Stomach (tissue), 9 donors: Measurements from ENCODE around the gene NAV2. TPM values are rescaled to one million over a fixed set of nuclear protein-coding genes. Genes with fewer than 3 reads are reported as not detected.

Source experiments
- DNase-seq, 2 donors: peaks; one replicate each; pipeline versions ENCODE4 v3.0.0 to v3.0.0-alpha.2; 2013 to 2019
- H3K27ac ChIP-seq, 5 donors: fragments of 200-600 bp in 4 of 5; sonication (generic) in 4 of 5; one replicate each; pipeline ENCODE4 v1.5.1; 2013 to 2019; ENCODE audit warnings: mild to moderate bottlenecking in 1 of 5, moderate library complexity in 1 of 5
- H3K27me3 ChIP-seq, 3 donors: fragments of 200-600 bp; sonication (generic); one replicate each; pipeline ENCODE4 v1.5.1; 2017 to 2019; ENCODE audit warnings: mixed run types in 1 of 3
- H3K36me3 ChIP-seq, 4 donors: fragments of 200-600 bp; sonication (generic); 1 replicate in 3 of 4; 2 replicates in 1 of 4; pipeline ENCODE4 v1.5.1; 2016 to 2019
- H3K4me1 ChIP-seq, 4 donors: fragments of 200-600 bp; sonication (generic); one replicate each; pipeline ENCODE4 v1.5.1; 2016 to 2019
- H3K4me3 ChIP-seq, 4 donors: fragments of 200-600 bp; sonication (generic) in 3 of 4; one replicate each; pipeline ENCODE4 v1.5.1; 2016 to 2019; ENCODE audit warnings: mild to moderate bottlenecking in 1 of 4
- H3K9me3 ChIP-seq, 4 donors: fragments of 200-600 bp; sonication (generic); one replicate each; pipeline ENCODE4 v1.5.1; 2016 to 2019
- CTCF ChIP-seq, 7 experiments: fragments of 450-650 bp in 4 of 7; fragments of 200-600 bp in 3 of 7; sonication (generic) in 3 of 7; IDR thresholded peaks; one replicate each; pipeline ENCODE4 v1.5.1; 2016 to 2019; ENCODE audit warnings: antibody characterized with exemption in 7 of 7, control low read depth in 2 of 7, mild to moderate bottlenecking in 1 of 7
- EP300 ChIP-seq: sonication (generic); formaldehyde crosslinking; IDR thresholded peaks from one replicate; pipeline ENCODE4 v1.6.1; 2017; ENCODE audit warnings: antibody characterized with exemption
- POLR2A ChIP-seq, 4 donors: fragments of 450-650 bp; IDR thresholded peaks; one replicate each; pipeline ENCODE4 v1.6.1; 2016; ENCODE audit warnings: antibody characterized with exemption in 4 of 4, control low read depth in 2 of 4, mild to moderate bottlenecking in 1 of 4, moderate library complexity in 1 of 4
- POLR2AphosphoS5 ChIP-seq, 3 donors: sonication (generic); formaldehyde crosslinking; IDR thresholded peaks; one replicate each; pipeline ENCODE4 v1.6.1; 2016; ENCODE audit warnings: antibody characterized with exemption in 3 of 3
- WGBS, 5 donors: extraction: QIAGEN DNeasy Blood & Tissue Kit in 3 of 5; methylation state at CpG; one replicate each; pipeline versions ENCODE4 v1.1.5 to v1.1.7; 2013 to 2018; 5-methylcytosine and 5-hydroxymethylcytosine counted together
- intact Hi-C: fragments of 100-400 bp; cut with DNase I; formaldehyde crosslinking; loops from one replicate; pipeline ENCODE4 v1.15.1; 2023; ENCODE audit warnings: low total_unique reads
- polyA plus RNA-seq, 3 donors: library from polyadenylated mRNA; stranded (reverse); fragments of 200-250 nt; gene quantifications; one replicate each; pipeline ENCODE4 v1.2.3, GENCODE V29; 2013
- total RNA-seq, 5 donors: library from RNA; depleted of rRNA; stranded (reverse); fragments of >200 nt; gene quantifications; one replicate each; pipeline versions ENCODE4 v1.1.0 to v1.2.3, GENCODE V29; 2014 to 2016
- donor health status: healthy with polysubstance abuse.
- donor health status: Bipolar disorder and iron deficiency.
- donor health status: healthy.

Gene NAV2
- total and polyA plus RNA-seq, 8 donors, result 1.8 to 92.4 (median 7.9) TPM

GRCh38 chr11:19775622-19776021 is 63.0 kb downstream of the NAV2 start:
- Histone ChIP-seq H3K9me3 (no peaks in the 10 kb centered on the region), H3K27me3 (peaks cover 0 to 21% (median 9%) of the 10 kb centered on the region in 3 donors), H3K36me3 (no peaks in the 10 kb centered on the region), H3K4me3 (no peak overlapping the region), H3K27ac (peak overlapping the region in 1 of 5 donors; percentile 73), H3K4me1 (peaks cover 6 to 37% (median 20%) of the 10 kb centered on the region in 4 donors)
- no peak for TF ChIP-seq POLR2A (IDR thresholded peaks at IDR 0.05)
- TF ChIP-seq EP300, result no peak
- TF ChIP-seq CTCF (IDR thresholded peaks at IDR 0.05), result no peak
- TF ChIP-seq POLR2AphosphoS5 (IDR thresholded peaks at IDR 0.05), result no peak
- 80 to 96% (median 85%) methylated on average over 4 of the region's 4 CpGs for WGBS, 5 donors
- DNase-seq, result no peak
- intact Hi-C loops, result no loop called here

GRCh38 chr11:19777039-19777376 is 64.4 kb downstream of the NAV2 start:
- 0 to 3% (median 1%) methylated on average over 18 to 48 of the region's 48 CpGs for WGBS, 5 donors
- Histone ChIP-seq H3K4me1 (peaks cover 6 to 37% (median 20%) of the 10 kb centered on the region in 4 donors), H3K27ac (peak overlapping the region; percentile 66 to 83 (median 79)), H3K36me3 (no peaks in the 10 kb centered on the region), H3K4me3 (peak overlapping the region; percentile 50 to 61 (median 56)), H3K27me3 (peaks cover 0 to 21% (median 9%) of the 10 kb centered on the region in 3 donors), H3K9me3 (no peaks in the 10 kb centered on the region)
- TF ChIP-seq POLR2AphosphoS5 (IDR thresholded peaks at IDR 0.05) (peak in 1 of 3 donors; percentile 20), EP300 (no peak), CTCF (IDR thresholded peaks at IDR 0.05) (no peak)
- intact Hi-C loops, result no loop called here
- DNase-seq, result peak; percentile 75

- TF ChIP-seq POLR2AphosphoS5 (IDR thresholded peaks at IDR 0.05) (peak in 1 of 3 donors; percentile 26), CTCF (IDR thresholded peaks at IDR 0.05) (no peak), EP300 (no peak), POLR2A (IDR thresholded peaks at IDR 0.05) (no peak)
- peaks cover 0 to 21% (median 9%) of the 10 kb centered on the region in 3 donors for H3K27me3 ChIP-seq
- H3K36me3 ChIP-seq, result no peaks in the 10 kb centered on the region
- H3K4me3 ChIP-seq, result peak overlapping the region; percentile 50 to 61 (median 56)
- H3K27ac ChIP-seq, result peak overlapping the region; percentile 66 to 83 (median 79)
- DNase-seq, result peak in 1 of 2 donors; percentile 72
- 1 to 6% (median 3%) methylated on average over 24 to 29 of the region's 29 CpGs for whole genome bisulfite sequencing, 5 donors
- H3K9me3 ChIP-seq, result no peaks in the 10 kb centered on the region
- H3K4me1 ChIP-seq, result peaks cover 6 to 37% (median 20%) of the 10 kb centered on the region in 4 donors
- intact Hi-C loops, result no loop called here
These were observed 64.9 kb downstream of the NAV2 start for GRCh38 chr11:19777377-19778102.

DNA sequence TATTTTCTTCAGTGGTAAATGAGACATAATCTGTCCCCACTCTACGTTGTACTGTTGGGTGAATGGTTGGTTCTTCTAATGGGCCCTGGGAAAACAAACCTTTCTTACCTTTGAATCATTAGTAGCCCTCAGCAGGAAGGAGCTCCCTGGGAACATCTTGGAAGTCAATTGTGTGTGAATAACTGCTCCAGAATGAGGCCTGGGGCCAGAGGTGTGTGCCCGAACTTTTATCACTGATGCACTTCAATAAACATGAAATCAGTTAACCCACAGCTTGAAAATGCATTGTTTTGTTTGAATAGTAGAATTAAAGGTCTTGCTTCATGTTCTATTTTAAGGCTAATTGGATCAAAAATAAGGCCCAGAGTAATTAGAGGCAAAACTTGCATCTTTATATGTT is 67.1 kb downstream of the NAV2 start:
- no peak for DNase-seq
- Histone ChIP-seq H3K4me3 (no peak overlapping the region), H3K9me3 (no peaks in the 10 kb centered on the region), H3K27me3 (peaks cover 0 to 21% (median 9%) of the 10 kb centered on the region in 3 donors), H3K27ac (no peak overlapping the region), H3K4me1 (peaks cover 6 to 37% (median 20%) of the 10 kb centered on the region in 4 donors), H3K36me3 (no peaks in the 10 kb centered on the region)
- intact Hi-C loops, result no loop called here
- 49 to 83% (median 64%) methylated on average over 2 of the region's 2 CpGs for WGBS, 5 donors
- TF ChIP-seq POLR2A (IDR thresholded peaks at IDR 0.05), result no peak
- TF ChIP-seq EP300, result no peak
- no peak for TF ChIP-seq CTCF (IDR thresholded peaks at IDR 0.05)
- TF ChIP-seq POLR2AphosphoS5 (IDR thresholded peaks at IDR 0.05), result no peak
